Vagina (tissue), 2 donors: ENCODE measurements around the gene CTAGE9. TPM values are rescaled to one million over a fixed set of nuclear protein-coding genes. Genes with fewer than 3 reads are reported as not detected.
"Not testable (repeated sequence)": the region's sequence is repeated elsewhere in the genome, so short reads cannot be mapped to it uniquely, and the experiment has no call there.

Experiments used
- DNase-seq, 2 donors: peaks; one replicate each; pipeline ENCODE4 v3.0.0-alpha.2; 2017; ENCODE audit errors: extremely low spot score in 2 of 2
- H3K27ac ChIP-seq: fragments of 200-600 bp; sonication (generic); one replicate; pipeline ENCODE4 v1.5.1; 2019
- H3K27me3 ChIP-seq: fragments of 200-600 bp; sonication (generic); one replicate; pipeline ENCODE4 v1.5.1; 2019
- H3K36me3 ChIP-seq, 2 donors: fragments of 200-600 bp; sonication (generic); one replicate each; pipeline ENCODE4 v1.5.1; 2017 to 2019
- H3K4me1 ChIP-seq: fragments of 200-600 bp; sonication (generic); one replicate; pipeline ENCODE4 v1.5.1; 2019
- H3K4me3 ChIP-seq, 2 donors: fragments of 200-600 bp; sonication (generic); 1 replicate in 1 of 2; 2 replicates in 1 of 2; pipeline ENCODE4 v1.5.1; 2016 to 2019
- H3K9me3 ChIP-seq: fragments of 200-600 bp; sonication (generic); one replicate; pipeline ENCODE4 v1.5.1; 2019
- POLR2A ChIP-seq, 2 donors: fragments of 450-650 bp; IDR thresholded peaks; one replicate each; pipeline ENCODE4 v1.6.1; 2017; ENCODE audit warnings: antibody characterized with exemption in 2 of 2, mild to moderate bottlenecking in 2 of 2, moderate library complexity in 2 of 2
- POLR2AphosphoS5 ChIP-seq, 2 donors: sonication (generic); formaldehyde crosslinking; IDR thresholded peaks; one replicate each; pipeline ENCODE4 v1.9.0; 2017; ENCODE audit warnings: antibody characterized with exemption in 2 of 2, mild to moderate bottlenecking in 2 of 2, low read depth in 1 of 2; ENCODE audit not compliant: insufficient read depth in 1 of 2
- intact Hi-C: fragments of 100-400 bp; cut with DNase I; formaldehyde crosslinking; loops from one replicate; pipeline ENCODE4 v1.15.1; 2023
- total RNA-seq: library from RNA; depleted of rRNA; stranded (reverse); fragments of >200 nt; gene quantifications from one replicate; pipeline ENCODE4 v1.2.3, GENCODE V29; 2016
- TF ChIP-seq, protein P1 (sequence below), 3 experiments: fragments of 450-650 bp in 2 of 3; fragments of 200-600 bp in 1 of 3; sonication (generic) in 1 of 3; IDR thresholded peaks; one replicate each; pipeline ENCODE4 v1.5.1; 2017 to 2019; ENCODE audit warnings: antibody characterized with exemption in 3 of 3, mild to moderate bottlenecking in 2 of 3, moderate library complexity in 2 of 3

Gene CTAGE9, protein sequence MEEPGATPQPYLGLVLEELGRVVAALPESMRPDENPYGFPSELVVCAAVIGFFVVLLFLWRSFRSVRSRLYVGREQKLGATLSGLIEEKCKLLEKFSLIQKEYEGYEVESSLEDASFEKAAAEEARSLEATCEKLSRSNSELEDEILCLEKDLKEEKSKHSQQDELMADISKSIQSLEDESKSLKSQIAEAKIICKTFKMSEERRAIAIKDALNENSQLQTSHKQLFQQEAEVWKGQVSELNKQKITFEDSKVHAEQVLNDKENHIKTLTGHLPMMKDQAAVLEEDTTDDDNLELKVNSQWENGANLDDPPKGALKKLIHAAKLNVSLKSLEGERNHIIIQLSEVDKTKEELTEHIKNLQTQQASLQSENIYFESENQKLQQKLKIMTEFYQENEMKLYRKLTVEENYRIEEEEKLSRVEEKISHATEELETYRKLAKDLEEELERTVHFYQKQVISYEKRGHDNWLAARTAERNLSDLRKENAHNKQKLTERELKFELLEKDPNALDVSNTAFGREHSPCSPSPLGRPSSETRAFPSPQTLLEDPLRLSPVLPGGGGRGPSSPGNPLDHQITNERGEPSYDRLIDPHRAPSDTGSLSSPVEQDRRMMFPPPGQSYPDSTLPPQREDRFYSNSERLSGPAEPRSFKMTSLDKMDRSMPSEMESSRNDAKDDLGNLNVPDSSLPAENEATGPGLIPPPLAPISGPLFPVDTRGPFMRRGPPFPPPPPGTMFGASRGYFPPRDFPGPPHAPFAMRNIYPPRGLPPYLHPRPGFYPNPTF
- total RNA-seq = not detected

- H3K4me1 ChIP-seq, H3K27ac ChIP-seq, H3K4me3 ChIP-seq, H3K36me3 ChIP-seq, H3K27me3 ChIP-seq, intact Hi-C loops, DNase-seq, H3K9me3 ChIP-seq: not testable (repeated sequence)
These were observed at the start of gene CTAGE9 for GRCh38 chr6:131710917-131711316. CTAGE9 (minus strand) TSS chr6:131711017; CDS start chr6:131711017, 0 bp downstream.

DNA sequence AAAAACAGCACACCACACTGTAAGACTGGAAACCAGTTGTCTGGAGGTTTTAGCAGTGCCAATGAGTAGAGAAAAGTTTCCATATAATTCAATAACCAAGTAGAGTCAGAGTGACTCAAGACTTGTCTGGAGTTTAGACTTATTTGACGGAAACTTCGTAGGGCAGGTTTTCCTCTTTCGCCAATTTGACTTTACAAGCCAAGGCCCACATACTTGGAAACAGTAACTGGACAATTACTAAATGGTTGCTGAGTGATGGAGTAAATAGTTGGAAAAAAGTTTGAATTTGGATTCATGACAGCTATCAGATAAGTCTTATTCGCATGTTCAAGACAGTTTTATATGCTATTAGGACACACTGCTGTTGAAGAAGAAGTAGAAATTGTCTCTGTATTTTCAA lies 48.1 kb upstream of the CTAGE9 start:
- Histone ChIP-seq H3K4me1 (no peaks in the 10 kb centered on the region), H3K27me3 (no peaks in the 10 kb centered on the region), H3K9me3 (no peaks in the 10 kb centered on the region), H3K4me3 (no peak overlapping the region), H3K27ac (no peak overlapping the region), H3K36me3 (no peaks in the 10 kb centered on the region)
- no peak for DNase-seq
- intact Hi-C loops = no loop called here
- TF ChIP-seq, protein P1, sequence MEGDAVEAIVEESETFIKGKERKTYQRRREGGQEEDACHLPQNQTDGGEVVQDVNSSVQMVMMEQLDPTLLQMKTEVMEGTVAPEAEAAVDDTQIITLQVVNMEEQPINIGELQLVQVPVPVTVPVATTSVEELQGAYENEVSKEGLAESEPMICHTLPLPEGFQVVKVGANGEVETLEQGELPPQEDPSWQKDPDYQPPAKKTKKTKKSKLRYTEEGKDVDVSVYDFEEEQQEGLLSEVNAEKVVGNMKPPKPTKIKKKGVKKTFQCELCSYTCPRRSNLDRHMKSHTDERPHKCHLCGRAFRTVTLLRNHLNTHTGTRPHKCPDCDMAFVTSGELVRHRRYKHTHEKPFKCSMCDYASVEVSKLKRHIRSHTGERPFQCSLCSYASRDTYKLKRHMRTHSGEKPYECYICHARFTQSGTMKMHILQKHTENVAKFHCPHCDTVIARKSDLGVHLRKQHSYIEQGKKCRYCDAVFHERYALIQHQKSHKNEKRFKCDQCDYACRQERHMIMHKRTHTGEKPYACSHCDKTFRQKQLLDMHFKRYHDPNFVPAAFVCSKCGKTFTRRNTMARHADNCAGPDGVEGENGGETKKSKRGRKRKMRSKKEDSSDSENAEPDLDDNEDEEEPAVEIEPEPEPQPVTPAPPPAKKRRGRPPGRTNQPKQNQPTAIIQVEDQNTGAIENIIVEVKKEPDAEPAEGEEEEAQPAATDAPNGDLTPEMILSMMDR (IDR thresholded peaks at IDR 0.05) = no peak
- TF ChIP-seq POLR2AphosphoS5 (IDR thresholded peaks at IDR 0.05; ENCODE audit: insufficient read depth in 1 of 2, low read depth in 1 of 2) (no peak), POLR2A (IDR thresholded peaks at IDR 0.05) (no peak)

GRCh38 chr6:131756039-131756438 lies 45.2 kb upstream of the CTAGE9 start:
- TF ChIP-seq, protein P1 (IDR thresholded peaks at IDR 0.05) = no peak
- TF ChIP-seq POLR2A (IDR thresholded peaks at IDR 0.05) = no peak
- TF ChIP-seq POLR2AphosphoS5 (IDR thresholded peaks at IDR 0.05; ENCODE audit: insufficient read depth in 1 of 2, low read depth in 1 of 2) = no peak
- intact Hi-C loops = no loop called here

DNA sequence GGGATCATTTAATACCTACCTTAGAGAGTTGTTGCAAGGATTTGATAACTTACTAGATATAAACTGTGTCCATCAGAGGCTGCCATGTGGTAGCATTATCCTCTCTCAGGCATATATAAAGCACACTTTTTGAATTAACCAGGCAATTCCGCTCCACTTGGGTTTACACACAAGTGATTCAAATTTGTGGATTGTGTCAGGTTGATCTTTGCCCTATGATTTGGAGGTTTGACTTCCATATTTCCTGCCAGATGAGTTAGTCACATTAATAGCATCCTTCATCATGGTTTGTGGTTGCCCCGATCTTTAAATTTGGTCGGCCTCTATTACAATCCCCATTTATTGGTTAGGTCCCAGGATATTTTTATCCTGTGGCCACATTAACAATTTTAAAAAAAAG lies 44.8 kb upstream of the CTAGE9 start:
- Histone ChIP-seq H3K36me3 (no peaks in the 10 kb centered on the region), H3K27ac (no peak overlapping the region), H3K4me1 (no peaks in the 10 kb centered on the region), H3K9me3 (no peaks in the 10 kb centered on the region), H3K27me3 (no peaks in the 10 kb centered on the region), H3K4me3 (no peak overlapping the region)
- DNase-seq = no peak
- TF ChIP-seq POLR2AphosphoS5 (IDR thresholded peaks at IDR 0.05; ENCODE audit: insufficient read depth in 1 of 2, low read depth in 1 of 2) (no peak), POLR2A (IDR thresholded peaks at IDR 0.05) (no peak)
- TF ChIP-seq, protein P1 (IDR thresholded peaks at IDR 0.05) = no peak
- intact Hi-C loops = no loop called here

More at GRCh38 chr6:131756039-131756438, 45.2 kb upstream of the CTAGE9 start:
- Histone ChIP-seq H3K4me3 (no peak overlapping the region), H3K27ac (no peak overlapping the region), H3K4me1 (no peaks in the 10 kb centered on the region), H3K36me3 (no peaks in the 10 kb centered on the region), H3K9me3 (no peaks in the 10 kb centered on the region), H3K27me3 (no peaks in the 10 kb centered on the region)
- no peak for DNase-seq

DNA sequence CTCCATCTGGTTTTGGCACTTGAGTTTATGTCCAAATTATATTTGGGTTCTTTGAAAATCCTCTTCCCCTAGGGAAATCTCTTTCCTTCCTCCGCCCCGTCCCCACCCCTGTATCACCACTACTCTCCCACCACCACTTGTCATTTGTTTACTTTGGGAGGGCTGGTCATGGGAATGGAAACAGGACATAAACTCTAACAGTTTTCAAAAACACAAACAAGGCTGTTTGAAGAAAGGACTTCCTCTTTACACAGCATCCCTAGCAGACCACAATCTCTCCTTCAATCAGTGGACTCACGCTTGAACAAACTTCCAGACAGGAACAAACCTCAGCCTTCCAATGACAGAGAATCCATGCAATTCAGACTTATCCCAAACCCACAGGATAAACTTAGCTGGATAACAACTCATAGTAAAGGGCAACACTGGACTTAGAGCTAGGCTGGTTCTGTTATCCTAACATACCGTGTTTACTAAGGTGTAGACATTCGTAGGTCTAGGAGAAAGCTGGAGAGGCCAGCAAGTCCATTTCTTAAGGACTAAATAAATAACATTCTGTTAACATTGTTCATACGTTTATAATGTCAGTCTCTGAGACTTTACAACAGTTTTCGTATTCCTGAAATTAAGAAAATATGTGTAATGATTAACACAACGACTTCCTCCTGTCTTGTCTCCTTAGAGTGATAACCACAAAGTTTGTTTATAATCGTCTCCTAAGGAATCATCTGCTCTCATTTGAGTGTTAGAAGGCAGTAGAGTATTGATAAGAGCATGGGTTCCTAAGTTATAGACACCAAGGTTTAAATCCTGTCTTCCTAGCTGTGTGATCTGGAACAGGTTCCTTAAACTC lies 44.1 kb upstream of the CTAGE9 start:
- Histone ChIP-seq H3K27me3 (no peaks in the 10 kb centered on the region), H3K27ac (no peak overlapping the region), H3K4me3 (no peak overlapping the region), H3K4me1 (no peaks in the 10 kb centered on the region), H3K36me3 (no peaks in the 10 kb centered on the region), H3K9me3 (no peaks in the 10 kb centered on the region)
- TF ChIP-seq POLR2A (IDR thresholded peaks at IDR 0.05) (no peak), POLR2AphosphoS5 (IDR thresholded peaks at IDR 0.05; ENCODE audit: insufficient read depth in 1 of 2, low read depth in 1 of 2) (no peak)
- TF ChIP-seq, protein P1 (IDR thresholded peaks at IDR 0.05) = no peak
- DNase-seq = no peak
- intact Hi-C loops = no loop called here
